ENCODE measurements around the gene MYO3B. TPM values are rescaled to one million over a fixed set of nuclear protein-coding genes. Genes with fewer than 3 reads are reported as not detected.

The MYO3B gene
- total RNA-seq, 1 experiment from 2014 or later: 0.63 TPM

- peaks cover 54 to 66% of the 10 kb centered on the region in 2 experiments for H3K4me1 Mint-ChIP-seq
- Histone ChIP-seq H3K4me2 (ENCODE audit: insufficient read depth, insufficient read length, low read length) (no peak overlapping the region), H2AFZ (ENCODE audit: low read length) (no peak overlapping the region)
Observed at GRCh38 chr2:170213651-170214050, 35.7 kb downstream of the MYO3B start.

More at GRCh38 chr2:170213651-170214050, 35.7 kb downstream of the MYO3B start:
- H3K9ac ChIP-seq (ENCODE audit: extremely low read depth, insufficient read length, low read length): no peak overlapping the region
- H3K9me3 ChIP-seq (ENCODE audit: control insufficient read depth, low read depth, low read length): no peaks in the 10 kb centered on the region
- H2BK15ac ChIP-seq (ENCODE audit: low read depth, low read length): no peak overlapping the region
- no peak overlapping the region for H3K14ac ChIP-seq (ENCODE audit: insufficient read depth, low read length)
- H2BK12ac ChIP-seq (ENCODE audit: insufficient read length, low read depth, low read length): no peak overlapping the region
- no peak overlapping the region for H3K4me3 Mint-ChIP-seq
- no peak overlapping the region for H3T11ph ChIP-seq (ENCODE audit: low read length)
- no peaks in the 10 kb centered on the region for H3K79me2 ChIP-seq (ENCODE audit: insufficient read depth, low read length)
- H3K27ac Mint-ChIP-seq: peak overlapping the region in 1 of 3 experiments; percentile 62; a peak in 1 of 7 replicates
- no peak overlapping the region for H3K23ac ChIP-seq (ENCODE audit: insufficient read length, low read depth, low read length)
- H3K27ac ChIP-seq (ENCODE audit: insufficient read length, low read depth, low read length): no peak overlapping the region
- H2BK20ac ChIP-seq (ENCODE audit: low read depth, low read length, poor library complexity, severe bottlenecking): no peak overlapping the region
- H3K18ac ChIP-seq (ENCODE audit: insufficient read length, low read depth, low read length): no peak overlapping the region
- H3K4ac ChIP-seq (ENCODE audit: low read depth, low read length): no peak overlapping the region
- H4K20me1 ChIP-seq (ENCODE audit: control insufficient read depth, insufficient read depth, insufficient read length): no peaks in the 10 kb centered on the region
- peaks cover 3 to 16% (median 7%) of the 10 kb centered on the region in 3 experiments; a peak in 5 of 7 replicates for H3K36me3 Mint-ChIP-seq (ENCODE audit: insufficient read depth in 1 of 3, low read depth in 3 of 3)
- H4K91ac ChIP-seq (ENCODE audit: insufficient read length, low read depth, low read length): no peak overlapping the region
- no peak overlapping the region for H2BK120ac ChIP-seq (ENCODE audit: low read depth, low read length, poor library complexity, severe bottlenecking)
- no peaks in the 10 kb centered on the region for H3K27me3 ChIP-seq (ENCODE audit: insufficient read depth, low read length)
- DNase-seq: no peak
- no peaks in the 10 kb centered on the region for H3K27me3 Mint-ChIP-seq (ENCODE audit: low read depth)
- no peak overlapping the region for H2BK5ac ChIP-seq (ENCODE audit: insufficient read length, low read length)
- H4K8ac ChIP-seq (replicated peaks; ENCODE audit: insufficient read length, low read depth, low read length): no peak overlapping the region
- H3K23me2 ChIP-seq (ENCODE audit: insufficient read length, low read depth, low read length, poor library complexity, severe bottlenecking): no peaks in the 10 kb centered on the region
- no CpG with 5 or more reads among the region's 2 CpGs for WGBS (ENCODE audit: extremely low coverage, insufficient read length, low lambda C conversion rate)
- H3K9me3 Mint-ChIP-seq: peaks cover 2 to 7% of the 10 kb centered on the region in 2 experiments; a peak in 3 of 5 replicates
- peaks cover 9% of the 10 kb centered on the region; the same call in 1 of the 2 replicates for H3K4me1 ChIP-seq (ENCODE audit: insufficient read depth, low read length)
- no peaks in the 10 kb centered on the region for H3K79me1 ChIP-seq (ENCODE audit: insufficient read depth, low read depth, low read length, poor library complexity, severe bottlenecking)
- no peak for TF ChIP-seq CTCF (conservative IDR thresholded peaks at IDR 0.05)
- no peak overlapping the region for H2AK5ac ChIP-seq (ENCODE audit: insufficient read length, low read length)
- H4K5ac ChIP-seq (ENCODE audit: insufficient read length, low read depth, low read length): no peak overlapping the region
- no peak overlapping the region for H3K56ac ChIP-seq (ENCODE audit: insufficient read length, low read depth, low read length)

All from H9 (cell line).